WTC11 (cell line): ENCODE results near the gene FADD.

ENCODE experiments used
- NR3C1 ChIP-seq: sonication (generic); formaldehyde crosslinking; conservative IDR thresholded peaks from 2 replicates; pipeline ENCODE4 v1.8.1; 2023; ENCODE audit warnings: low read depth, mild to moderate bottlenecking, missing genetic modification reagents
- TF ChIP-seq, protein P1 (sequence below): fragments of 200-600 bp; IDR thresholded peaks from 2 replicates; pipeline ENCODE4 v1.8.0; 2022; ENCODE audit warnings: antibody characterized with exemption

DNA sequence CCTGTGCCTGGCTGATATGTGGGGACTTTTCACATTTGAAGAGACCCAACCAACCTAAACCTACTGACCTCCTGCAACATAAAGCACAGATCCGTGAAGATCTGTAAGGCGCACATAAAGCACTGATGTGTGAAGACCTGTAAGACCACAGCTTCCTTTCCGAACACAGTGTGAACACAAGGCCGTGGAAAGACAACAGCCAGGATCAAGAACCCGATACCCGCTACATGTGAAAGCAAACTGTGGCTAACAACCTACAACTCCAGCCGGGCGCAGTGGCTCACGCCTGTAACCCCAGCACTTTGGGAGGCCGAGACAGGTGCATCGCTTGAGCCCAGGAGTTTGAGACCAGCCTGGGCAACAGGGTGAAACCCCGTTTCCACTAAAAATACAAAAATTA, 49.7 kb downstream of the FADD start:
- TF ChIP-seq, protein P1, sequence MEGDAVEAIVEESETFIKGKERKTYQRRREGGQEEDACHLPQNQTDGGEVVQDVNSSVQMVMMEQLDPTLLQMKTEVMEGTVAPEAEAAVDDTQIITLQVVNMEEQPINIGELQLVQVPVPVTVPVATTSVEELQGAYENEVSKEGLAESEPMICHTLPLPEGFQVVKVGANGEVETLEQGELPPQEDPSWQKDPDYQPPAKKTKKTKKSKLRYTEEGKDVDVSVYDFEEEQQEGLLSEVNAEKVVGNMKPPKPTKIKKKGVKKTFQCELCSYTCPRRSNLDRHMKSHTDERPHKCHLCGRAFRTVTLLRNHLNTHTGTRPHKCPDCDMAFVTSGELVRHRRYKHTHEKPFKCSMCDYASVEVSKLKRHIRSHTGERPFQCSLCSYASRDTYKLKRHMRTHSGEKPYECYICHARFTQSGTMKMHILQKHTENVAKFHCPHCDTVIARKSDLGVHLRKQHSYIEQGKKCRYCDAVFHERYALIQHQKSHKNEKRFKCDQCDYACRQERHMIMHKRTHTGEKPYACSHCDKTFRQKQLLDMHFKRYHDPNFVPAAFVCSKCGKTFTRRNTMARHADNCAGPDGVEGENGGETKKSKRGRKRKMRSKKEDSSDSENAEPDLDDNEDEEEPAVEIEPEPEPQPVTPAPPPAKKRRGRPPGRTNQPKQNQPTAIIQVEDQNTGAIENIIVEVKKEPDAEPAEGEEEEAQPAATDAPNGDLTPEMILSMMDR, result no peak
- no peak for TF ChIP-seq NR3C1 (CRISPR knock-in tag)
